B cell (primary cell): ENCODE data around the gene KIF26B. TPM values are rescaled to one million over a fixed set of nuclear protein-coding genes. Genes with fewer than 3 reads are reported as not detected.

ENCODE experiments used
- ATAC-seq: fragments of 200-7000 bp; cut with Tn5 transposase; one replicate; pipeline ENCODE4 v1.10.0; 2021; ENCODE audit warnings: low read depth, mild to moderate bottlenecking, moderate number of reproducible peaks, moderate library complexity
- CTCF ChIA-PET: fragments of 350-600 bp; sonication (Branson Sonifier 250); formaldehyde crosslinking; loops from one replicate; lab custom pipeline; 2021; ENCODE audit warnings: antibody characterized with exemption, inconsistent platforms; lab: Charles Lee
- POLR2A ChIA-PET: fragments of 350-600 bp; sonication (Branson Sonifier 250); formaldehyde crosslinking; loops from one replicate; lab custom pipeline; 2021; ENCODE audit warnings: antibody characterized with exemption; lab: Charles Lee
- DNase-seq: peaks from one replicate; pipeline ENCODE4 v3.0.0; 2013
- H2AFZ ChIP-seq: 2 replicates; pipeline ENCODE4 v1.6.1; 2012; ENCODE audit warnings: mild to moderate bottlenecking, low read depth, low read length; ENCODE audit not compliant: insufficient read depth, poor library complexity, severe bottlenecking
- H3K27ac ChIP-seq, 2 donors: 1 replicate in 1 of 2; 2 replicates in 1 of 2; pipeline ENCODE4 v1.5.1; 2012 to 2013; ENCODE audit warnings: low read length in 2 of 2, mild to moderate bottlenecking in 2 of 2, moderate library complexity in 1 of 2
- H3K27me3 ChIP-seq, 4 experiments: fragments of 200-600 bp in 1 of 4; sonication (generic) in 1 of 4; replicated peaks in 1 of 4; 1 replicate in 2 of 4; 2 replicates in 2 of 4; pipeline versions ENCODE4 v1.6.1 to v1.7.0; 2013 to 2016; ENCODE audit warnings: low read length in 3 of 4, mild to moderate bottlenecking in 2 of 4, mixed read lengths in 1 of 4, moderate library complexity in 1 of 4; ENCODE audit not compliant: insufficient read depth in 4 of 4, control insufficient read depth in 3 of 4; ENCODE audit errors: control extremely low read depth in 1 of 4
- H3K36me3 ChIP-seq, 2 experiments: replicated peaks in 1 of 2; 1 replicate in 1 of 2; 2 replicates in 1 of 2; pipeline versions ENCODE4 v1.6.1 to v1.7.1; 2013; ENCODE audit warnings: low read length in 1 of 2; ENCODE audit not compliant: insufficient read depth in 2 of 2, control insufficient read depth in 1 of 2; ENCODE audit errors: control extremely low read depth in 1 of 2, extremely low read depth in 1 of 2
- H3K4me1 ChIP-seq, 2 donors: fragments of 200-600 bp in 1 of 2; sonication (generic) in 1 of 2; 1 replicate in 1 of 2; 2 replicates in 1 of 2; pipeline versions ENCODE4 v1.5.1 to v1.6.1; 2013 to 2017; ENCODE audit warnings: low read length in 2 of 2; ENCODE audit not compliant: control insufficient read depth in 2 of 2, insufficient read depth in 2 of 2
- H3K4me2 ChIP-seq: replicated peaks from 2 replicates; pipeline ENCODE3; 2012; ENCODE audit warnings: mild to moderate bottlenecking, low read depth, low read length; ENCODE audit not compliant: poor library complexity, severe bottlenecking
- H3K4me3 ChIP-seq, 5 experiments: fragments of 200-600 bp in 1 of 5; sonication (generic) in 1 of 5; 1 replicate in 3 of 5; 2 replicates in 2 of 5; pipeline versions ENCODE4 v1.5.1 to v1.7.0; 2011 to 2016; ENCODE audit warnings: low read length in 4 of 5, mild to moderate bottlenecking in 4 of 5, low read depth in 2 of 5, control low read depth in 1 of 5, moderate library complexity in 1 of 5; ENCODE audit not compliant: insufficient read depth in 1 of 5; ENCODE audit errors: control extremely low read depth in 1 of 5, extremely low read depth in 1 of 5
- H3K79me2 ChIP-seq: fragments of 200-600 bp; sonication (generic); one replicate; pipeline ENCODE4 v1.6.0; 2016; ENCODE audit warnings: low read length; ENCODE audit not compliant: control insufficient read depth, insufficient read depth
- H3K9ac ChIP-seq: fragments of 200-600 bp; sonication (generic); 2 replicates; pipeline ENCODE4 v1.6.1; 2017; ENCODE audit warnings: mild to moderate bottlenecking, low read length, moderate library complexity
- H3K9me3 ChIP-seq, 3 donors: one replicate each; pipeline versions ENCODE4 v1.6.1 to v1.7.1; 2013; ENCODE audit warnings: low read length in 2 of 3; ENCODE audit not compliant: control insufficient read depth in 2 of 3, insufficient read depth in 1 of 3; ENCODE audit errors: control extremely low read depth in 1 of 3
- H4K20me1 ChIP-seq: 2 replicates; pipeline ENCODE4 v1.6.0; 2012; ENCODE audit warnings: mild to moderate bottlenecking, low read length; ENCODE audit not compliant: insufficient read depth, control insufficient read depth, poor library complexity, severe bottlenecking
- H3K27ac Mint-ChIP-seq: one replicate; pipeline ENCODE4 v1.8.0; 2021; ENCODE audit warnings: mixed read lengths
- H3K27me3 Mint-ChIP-seq: one replicate; pipeline ENCODE4 v1.8.0; 2021; ENCODE audit warnings: mixed read lengths
- H3K4me1 Mint-ChIP-seq: one replicate; pipeline ENCODE4 v1.8.0; 2021; ENCODE audit warnings: mixed read lengths
- H3K4me3 Mint-ChIP-seq: one replicate; pipeline ENCODE4 v1.8.0; 2021; ENCODE audit warnings: mixed read lengths
- H3K9me3 Mint-ChIP-seq: one replicate; pipeline ENCODE4 v1.8.0; 2022; ENCODE audit warnings: mixed read lengths; ENCODE audit not compliant: insufficient read depth
- EZH2 ChIP-seq: IDR thresholded peaks from 2 replicates; pipeline ENCODE4 v1.6.1; 2012; ENCODE audit warnings: borderline replicate concordance, low read depth, mild to moderate bottlenecking, moderate library complexity, low read length; ENCODE audit not compliant: insufficient read depth, poor library complexity, severe bottlenecking
- WGBS: methylation state at CpG from one replicate; pipeline ENCODE4 v1.1.5; 2013; ENCODE audit warnings: missing lambda C conversion rate; ENCODE audit not compliant: insufficient coverage; 5-methylcytosine and 5-hydroxymethylcytosine counted together
- intact Hi-C: fragments of 100-400 bp; cut with micrococcal nuclease; formaldehyde crosslinking; loops from one replicate; pipeline ENCODE4 v1.10.0; 2022
- polyA plus RNA-seq: library from polyadenylated mRNA; depleted of rRNA; stranded (reverse); fragments of >200 nt; gene quantifications from 2 replicates; pipeline ENCODE4 v1.2.3, GENCODE V29; 2012
- total RNA-seq, 2 donors: library from RNA; stranded (reverse); fragments of 120-200 nt in 1 of 2; gene quantifications; 1 replicate in 1 of 2; 2 replicates in 1 of 2; pipeline versions ENCODE4 v1.2.3 to v1.2.4, GENCODE V29; 2013 to 2022
- TF ChIP-seq, protein P1 (sequence below): fragments of 200-600 bp; IDR thresholded peaks from one replicate; pipeline ENCODE4 v1.8.0; 2022; ENCODE audit warnings: antibody characterized with exemption, mild to moderate bottlenecking

KIF26B gene
- total and polyA plus RNA-seq, 2 donors (not counting 1 experiment from before 2014, with no cell fraction given) = 0.62 TPM; not detected in 1

DNA sequence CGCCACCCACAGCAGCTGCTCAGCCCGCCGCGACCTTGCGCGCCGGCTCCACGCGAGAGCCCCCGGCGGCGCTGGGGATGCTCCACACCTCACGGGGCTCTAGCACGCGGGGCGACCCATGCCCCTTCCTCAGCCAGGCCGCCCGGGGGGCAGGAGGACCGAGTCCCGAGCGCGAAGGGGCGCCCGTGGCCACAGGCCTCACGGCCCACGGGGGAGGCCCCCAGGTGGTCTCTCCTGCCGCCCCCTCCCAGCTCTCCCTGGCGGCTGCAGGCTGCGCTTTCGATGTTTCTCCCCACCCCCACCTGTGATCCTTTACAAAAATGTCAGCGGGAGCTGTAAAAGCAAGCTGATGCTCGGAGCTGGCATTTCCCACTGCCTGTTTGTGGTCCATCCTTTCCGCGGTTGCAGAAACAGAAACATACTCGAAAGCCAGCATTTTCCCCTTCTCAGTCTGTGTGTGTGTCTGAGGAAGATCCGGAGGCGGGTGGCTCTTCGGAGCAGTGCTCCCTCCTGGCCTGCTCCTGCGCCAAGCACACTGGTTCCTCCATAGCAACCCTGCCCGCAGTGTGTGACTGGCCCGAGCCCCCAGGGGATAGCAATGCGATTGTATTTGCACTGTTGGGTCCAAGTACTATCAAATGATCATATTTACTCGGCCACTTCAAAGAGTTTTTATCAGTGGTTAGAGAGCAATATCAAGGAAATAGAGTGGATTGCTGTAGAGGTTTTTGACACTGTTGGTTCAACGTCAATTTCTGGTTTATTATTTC is 2.1 kb downstream of the KIF26B start:
- H3K4me1 Mint-ChIP-seq = peaks cover 28% of the 10 kb centered on the region
- intact Hi-C loops = no loop called here
- Histone ChIP-seq H3K27me3 (peaks cover 0 to 68% (median 43%) of the 10 kb centered on the region in 4 experiments), H3K4me1 (peaks cover 33 to 35% of the 10 kb centered on the region in 2 donors), H4K20me1 (no peaks in the 10 kb centered on the region), H3K4me2 (peak overlapping the region; percentile 86), H3K79me2 (no peaks in the 10 kb centered on the region), H3K36me3 (no peaks in the 10 kb centered on the region), H3K4me3 (peak overlapping the region in 3 of 5 experiments; percentile 55 to 66 (median 59)), H3K9me3 (peaks cover 0 to 28% (median 2%) of the 10 kb centered on the region in 3 donors), H3K27ac (no peak overlapping the region), H2AFZ (peak overlapping the region; percentile 69), H3K9ac (peak overlapping the region; percentile 58)
- peaks cover 5% of the 10 kb centered on the region for H3K9me3 Mint-ChIP-seq
- CTCF ChIA-PET = interaction anchor here (0.6 to 9.4 kb wide), 12 partner anchors 9 to 1823 kb away, joined by 3 to 148 read pairs (median 3); partner anchors contain the start of gene SMYD3
- TF ChIP-seq, protein P1, sequence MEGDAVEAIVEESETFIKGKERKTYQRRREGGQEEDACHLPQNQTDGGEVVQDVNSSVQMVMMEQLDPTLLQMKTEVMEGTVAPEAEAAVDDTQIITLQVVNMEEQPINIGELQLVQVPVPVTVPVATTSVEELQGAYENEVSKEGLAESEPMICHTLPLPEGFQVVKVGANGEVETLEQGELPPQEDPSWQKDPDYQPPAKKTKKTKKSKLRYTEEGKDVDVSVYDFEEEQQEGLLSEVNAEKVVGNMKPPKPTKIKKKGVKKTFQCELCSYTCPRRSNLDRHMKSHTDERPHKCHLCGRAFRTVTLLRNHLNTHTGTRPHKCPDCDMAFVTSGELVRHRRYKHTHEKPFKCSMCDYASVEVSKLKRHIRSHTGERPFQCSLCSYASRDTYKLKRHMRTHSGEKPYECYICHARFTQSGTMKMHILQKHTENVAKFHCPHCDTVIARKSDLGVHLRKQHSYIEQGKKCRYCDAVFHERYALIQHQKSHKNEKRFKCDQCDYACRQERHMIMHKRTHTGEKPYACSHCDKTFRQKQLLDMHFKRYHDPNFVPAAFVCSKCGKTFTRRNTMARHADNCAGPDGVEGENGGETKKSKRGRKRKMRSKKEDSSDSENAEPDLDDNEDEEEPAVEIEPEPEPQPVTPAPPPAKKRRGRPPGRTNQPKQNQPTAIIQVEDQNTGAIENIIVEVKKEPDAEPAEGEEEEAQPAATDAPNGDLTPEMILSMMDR = peak; percentile 39
- no peak for TF ChIP-seq EZH2
- ATAC-seq (no peak), DNase-seq (no peak)
- POLR2A ChIA-PET = no interaction called here
- H3K27me3 Mint-ChIP-seq = peaks cover 61% of the 10 kb centered on the region
- no peak overlapping the region for H3K27ac Mint-ChIP-seq
- H3K4me3 Mint-ChIP-seq = peak overlapping the region; percentile 84
- 4% methylated on average over 38 of the region's 44 CpGs for WGBS

DNA sequence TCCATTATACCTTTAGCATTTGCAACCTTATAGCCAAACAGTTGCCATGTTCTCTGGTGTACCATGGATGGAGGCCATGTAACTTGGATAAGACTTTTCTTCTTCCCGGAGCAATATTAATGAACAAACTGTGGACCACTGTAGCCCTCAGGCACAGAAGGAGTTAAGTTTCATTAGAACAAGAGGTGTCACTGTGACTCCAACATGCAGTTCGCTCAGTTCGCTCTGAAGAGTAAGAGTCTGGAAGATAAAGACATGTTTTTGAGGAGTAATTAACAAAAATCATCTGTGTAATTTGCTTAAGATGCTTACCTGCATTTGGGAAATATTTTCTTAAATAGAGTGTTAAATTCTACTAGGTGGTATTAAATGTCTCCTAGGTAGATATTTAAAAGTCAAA is 4.1 kb downstream of the KIF26B start:
- Histone ChIP-seq H4K20me1 (no peaks in the 10 kb centered on the region), H3K4me3 (no peak overlapping the region), H3K36me3 (no peaks in the 10 kb centered on the region), H3K4me1 (peaks cover 26 to 27% of the 10 kb centered on the region in 2 donors), H3K9me3 (peaks cover 0 to 23% (median 2%) of the 10 kb centered on the region in 3 donors), H3K27ac (no peak overlapping the region), H3K4me2 (no peak overlapping the region), H2AFZ (no peak overlapping the region), H3K79me2 (no peaks in the 10 kb centered on the region), H3K9ac (no peak overlapping the region), H3K27me3 (peaks cover 0 to 53% (median 31%) of the 10 kb centered on the region in 4 experiments)
- H3K27me3 Mint-ChIP-seq = peaks cover 47% of the 10 kb centered on the region
- ChIA-PET CTCF (no interaction called here), POLR2A (no interaction called here)
- no peak for ATAC-seq
- TF ChIP-seq, protein P1 = no peak
- no peak for TF ChIP-seq EZH2
- no peak overlapping the region for H3K4me3 Mint-ChIP-seq
- intact Hi-C loops = no loop called here
- H3K9me3 Mint-ChIP-seq = peaks cover 5% of the 10 kb centered on the region
- H3K27ac Mint-ChIP-seq = no peak overlapping the region
- 100% methylated on average over 1 of the region's 3 CpGs for WGBS
- DNase-seq = no peak
- peaks cover 19% of the 10 kb centered on the region for H3K4me1 Mint-ChIP-seq
